Liver (tissue), 3 donors: ENCODE measurements around the gene GRIP1.

Experiments used
- FOXA1 ChIP-seq: IDR thresholded peaks from 2 replicates; pipeline ENCODE4 v1.6.1; 2016; ENCODE audit warnings: antibody characterized with exemption
- GABPA ChIP-seq, 2 donors: IDR thresholded peaks in 1 of 2; conservative IDR thresholded peaks in 1 of 2; 2 replicates each; pipeline ENCODE4 v1.6.1; 2016; ENCODE audit warnings: antibody characterized with exemption in 2 of 2, mild to moderate bottlenecking in 1 of 2, moderate library complexity in 1 of 2
- HNF4G ChIP-seq: IDR thresholded peaks from 2 replicates; pipeline ENCODE4 v1.6.1; 2016; ENCODE audit warnings: antibody characterized with exemption
- RAD21 ChIP-seq, 2 donors: IDR thresholded peaks; 2 replicates each; pipeline ENCODE4 v1.6.1; 2016; ENCODE audit warnings: antibody characterized with exemption in 2 of 2, mild to moderate bottlenecking in 2 of 2
- SP1 ChIP-seq: IDR thresholded peaks from 2 replicates; pipeline ENCODE4 v1.6.1; 2018; ENCODE audit warnings: antibody characterized with exemption, mild to moderate bottlenecking
- TAF1 ChIP-seq: conservative IDR thresholded peaks from 2 replicates; pipeline ENCODE4 v1.6.1; 2016; ENCODE audit warnings: antibody characterized with exemption, mild to moderate bottlenecking
- YY1 ChIP-seq: IDR thresholded peaks from 2 replicates; pipeline ENCODE4 v1.6.1; 2016; ENCODE audit warnings: antibody characterized with exemption, mild to moderate bottlenecking
- TF ChIP-seq, protein P1 (sequence below): fragments of 150-350 bp; IDR thresholded peaks from 2 replicates; pipeline ENCODE4 v1.5.1; 2017; ENCODE audit warnings: improper control_type of control experiment, low read depth, low read length; ENCODE audit not compliant: missing input control
- TF ChIP-seq, protein P2 (sequence below): IDR thresholded peaks from 2 replicates; pipeline ENCODE4 v1.6.1; 2016; ENCODE audit warnings: antibody characterized with exemption, mild to moderate bottlenecking
- TF ChIP-seq, protein P3 (sequence below): IDR thresholded peaks from 2 replicates; pipeline ENCODE4 v1.6.1; 2016; ENCODE audit warnings: antibody characterized with exemption
- TF ChIP-seq, protein P4 (sequence below): IDR thresholded peaks from 2 replicates; pipeline ENCODE4 v1.6.1; 2016; ENCODE audit warnings: antibody characterized with exemption
- donor health status: healthy.
- donor health status: healthy.

DNA sequence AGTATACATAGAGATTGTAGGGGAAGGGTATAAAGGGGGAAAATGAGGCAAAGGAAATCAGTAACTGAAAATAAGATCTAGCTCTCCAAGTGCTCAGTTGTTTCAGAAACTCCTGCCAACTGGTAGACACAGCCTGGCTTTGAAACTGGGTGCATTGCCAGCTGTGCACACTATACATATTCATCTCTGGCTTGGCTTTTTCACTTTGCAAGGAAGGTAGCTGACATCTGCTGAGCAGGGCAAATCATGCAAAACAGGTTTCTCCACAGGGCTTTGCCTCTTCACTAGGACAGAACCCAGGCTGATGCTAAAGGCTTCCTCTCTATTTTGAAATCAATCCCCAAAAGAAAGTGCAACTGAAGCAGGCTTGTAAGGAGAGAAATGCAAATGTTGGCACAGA is 275.1 kb downstream of the GRIP1 start:
- TF ChIP-seq, protein P1, sequence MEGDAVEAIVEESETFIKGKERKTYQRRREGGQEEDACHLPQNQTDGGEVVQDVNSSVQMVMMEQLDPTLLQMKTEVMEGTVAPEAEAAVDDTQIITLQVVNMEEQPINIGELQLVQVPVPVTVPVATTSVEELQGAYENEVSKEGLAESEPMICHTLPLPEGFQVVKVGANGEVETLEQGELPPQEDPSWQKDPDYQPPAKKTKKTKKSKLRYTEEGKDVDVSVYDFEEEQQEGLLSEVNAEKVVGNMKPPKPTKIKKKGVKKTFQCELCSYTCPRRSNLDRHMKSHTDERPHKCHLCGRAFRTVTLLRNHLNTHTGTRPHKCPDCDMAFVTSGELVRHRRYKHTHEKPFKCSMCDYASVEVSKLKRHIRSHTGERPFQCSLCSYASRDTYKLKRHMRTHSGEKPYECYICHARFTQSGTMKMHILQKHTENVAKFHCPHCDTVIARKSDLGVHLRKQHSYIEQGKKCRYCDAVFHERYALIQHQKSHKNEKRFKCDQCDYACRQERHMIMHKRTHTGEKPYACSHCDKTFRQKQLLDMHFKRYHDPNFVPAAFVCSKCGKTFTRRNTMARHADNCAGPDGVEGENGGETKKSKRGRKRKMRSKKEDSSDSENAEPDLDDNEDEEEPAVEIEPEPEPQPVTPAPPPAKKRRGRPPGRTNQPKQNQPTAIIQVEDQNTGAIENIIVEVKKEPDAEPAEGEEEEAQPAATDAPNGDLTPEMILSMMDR: no peak
- TF ChIP-seq, protein P2, sequence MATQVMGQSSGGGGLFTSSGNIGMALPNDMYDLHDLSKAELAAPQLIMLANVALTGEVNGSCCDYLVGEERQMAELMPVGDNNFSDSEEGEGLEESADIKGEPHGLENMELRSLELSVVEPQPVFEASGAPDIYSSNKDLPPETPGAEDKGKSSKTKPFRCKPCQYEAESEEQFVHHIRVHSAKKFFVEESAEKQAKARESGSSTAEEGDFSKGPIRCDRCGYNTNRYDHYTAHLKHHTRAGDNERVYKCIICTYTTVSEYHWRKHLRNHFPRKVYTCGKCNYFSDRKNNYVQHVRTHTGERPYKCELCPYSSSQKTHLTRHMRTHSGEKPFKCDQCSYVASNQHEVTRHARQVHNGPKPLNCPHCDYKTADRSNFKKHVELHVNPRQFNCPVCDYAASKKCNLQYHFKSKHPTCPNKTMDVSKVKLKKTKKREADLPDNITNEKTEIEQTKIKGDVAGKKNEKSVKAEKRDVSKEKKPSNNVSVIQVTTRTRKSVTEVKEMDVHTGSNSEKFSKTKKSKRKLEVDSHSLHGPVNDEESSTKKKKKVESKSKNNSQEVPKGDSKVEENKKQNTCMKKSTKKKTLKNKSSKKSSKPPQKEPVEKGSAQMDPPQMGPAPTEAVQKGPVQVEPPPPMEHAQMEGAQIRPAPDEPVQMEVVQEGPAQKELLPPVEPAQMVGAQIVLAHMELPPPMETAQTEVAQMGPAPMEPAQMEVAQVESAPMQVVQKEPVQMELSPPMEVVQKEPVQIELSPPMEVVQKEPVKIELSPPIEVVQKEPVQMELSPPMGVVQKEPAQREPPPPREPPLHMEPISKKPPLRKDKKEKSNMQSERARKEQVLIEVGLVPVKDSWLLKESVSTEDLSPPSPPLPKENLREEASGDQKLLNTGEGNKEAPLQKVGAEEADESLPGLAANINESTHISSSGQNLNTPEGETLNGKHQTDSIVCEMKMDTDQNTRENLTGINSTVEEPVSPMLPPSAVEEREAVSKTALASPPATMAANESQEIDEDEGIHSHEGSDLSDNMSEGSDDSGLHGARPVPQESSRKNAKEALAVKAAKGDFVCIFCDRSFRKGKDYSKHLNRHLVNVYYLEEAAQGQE: no peak
- TF ChIP-seq RAD21 (IDR thresholded peaks at IDR 0.05) (no peak), GABPA (IDR thresholded peaks at IDR 0.05 in 1 of 2, conservative IDR thresholded peaks at IDR 0.05 in 1 of 2) (no peak), YY1 (no peak), TAF1 (no peak), HNF4G (no peak), FOXA1 (no peak), SP1 (no peak)
- TF ChIP-seq, protein P3, sequence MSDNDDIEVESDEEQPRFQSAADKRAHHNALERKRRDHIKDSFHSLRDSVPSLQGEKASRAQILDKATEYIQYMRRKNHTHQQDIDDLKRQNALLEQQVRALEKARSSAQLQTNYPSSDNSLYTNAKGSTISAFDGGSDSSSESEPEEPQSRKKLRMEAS: no peak
- TF ChIP-seq, protein P4, sequence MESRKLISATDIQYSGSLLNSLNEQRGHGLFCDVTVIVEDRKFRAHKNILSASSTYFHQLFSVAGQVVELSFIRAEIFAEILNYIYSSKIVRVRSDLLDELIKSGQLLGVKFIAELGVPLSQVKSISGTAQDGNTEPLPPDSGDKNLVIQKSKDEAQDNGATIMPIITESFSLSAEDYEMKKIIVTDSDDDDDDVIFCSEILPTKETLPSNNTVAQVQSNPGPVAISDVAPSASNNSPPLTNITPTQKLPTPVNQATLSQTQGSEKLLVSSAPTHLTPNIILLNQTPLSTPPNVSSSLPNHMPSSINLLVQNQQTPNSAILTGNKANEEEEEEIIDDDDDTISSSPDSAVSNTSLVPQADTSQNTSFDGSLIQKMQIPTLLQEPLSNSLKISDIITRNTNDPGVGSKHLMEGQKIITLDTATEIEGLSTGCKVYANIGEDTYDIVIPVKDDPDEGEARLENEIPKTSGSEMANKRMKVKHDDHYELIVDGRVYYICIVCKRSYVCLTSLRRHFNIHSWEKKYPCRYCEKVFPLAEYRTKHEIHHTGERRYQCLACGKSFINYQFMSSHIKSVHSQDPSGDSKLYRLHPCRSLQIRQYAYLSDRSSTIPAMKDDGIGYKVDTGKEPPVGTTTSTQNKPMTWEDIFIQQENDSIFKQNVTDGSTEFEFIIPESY: no peak
